Gastroesophageal sphincter (tissue), 3 donors: Measurements from ENCODE around the gene KIRREL3.

Experiments
- CTCF ChIP-seq, 4 experiments: fragments of 200-600 bp in 2 of 4; fragments of 450-650 bp in 2 of 4; sonication (generic) in 1 of 4; IDR thresholded peaks; one replicate each; pipeline ENCODE4 v1.5.1; 2017 to 2019; ENCODE audit warnings: antibody characterized with exemption in 4 of 4, mild to moderate bottlenecking in 2 of 4, moderate library complexity in 2 of 4
- POLR2AphosphoS5 ChIP-seq: sonication (generic); formaldehyde crosslinking; IDR thresholded peaks from one replicate; pipeline ENCODE4 v1.6.1; 2017; ENCODE audit warnings: antibody characterized with exemption

DNA sequence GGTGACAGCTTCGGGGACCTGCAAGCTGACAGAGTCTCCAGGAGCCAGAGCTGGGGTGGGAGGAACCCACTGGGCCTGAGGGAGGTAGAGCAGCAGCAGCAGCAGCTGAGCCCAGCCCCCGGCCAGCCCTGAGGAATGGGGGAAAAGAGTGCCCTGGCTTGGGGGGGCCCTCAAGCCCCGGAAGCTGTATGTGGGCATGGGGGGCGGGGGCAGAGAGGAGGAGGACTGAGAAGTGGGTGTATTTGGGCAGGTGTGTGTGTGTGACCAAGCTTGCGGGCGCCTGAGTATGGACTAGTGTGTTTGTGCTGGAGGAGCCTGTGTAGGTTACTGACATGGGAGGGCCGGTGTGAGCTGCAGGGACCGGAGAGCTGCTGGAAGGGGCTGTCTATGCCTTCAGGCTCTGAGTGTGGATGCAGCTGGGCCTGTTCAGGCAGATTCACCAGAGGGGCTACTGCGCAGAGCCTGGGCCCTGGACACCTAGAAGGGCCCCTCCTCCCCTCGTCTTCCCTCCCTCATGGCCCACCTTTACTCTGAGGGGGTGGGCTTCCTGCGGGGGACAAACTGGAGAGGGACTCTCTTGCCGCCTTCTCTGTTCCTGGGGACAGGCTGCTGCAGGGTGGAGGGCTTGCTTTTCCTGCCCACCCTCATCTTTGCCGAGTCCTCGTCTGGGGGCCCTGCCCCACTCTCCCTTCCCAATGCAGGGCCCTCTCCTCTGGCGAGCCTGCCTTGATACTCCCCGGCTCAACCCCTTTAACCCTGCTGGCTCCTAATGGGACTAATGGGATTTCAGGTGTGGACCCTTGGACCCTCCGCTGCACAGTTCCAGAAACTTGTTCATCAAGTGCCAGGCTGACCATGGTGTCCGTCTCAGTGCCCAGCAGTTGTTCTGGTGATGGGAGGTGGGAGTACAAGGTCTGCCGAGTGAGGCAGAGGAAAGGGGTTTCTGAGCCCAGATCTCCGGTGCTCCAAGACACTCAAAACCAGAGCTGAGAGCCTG, 616.9 kb downstream of the KIRREL3 start:
- TF ChIP-seq CTCF (IDR thresholded peaks at IDR 0.05) (no peak), POLR2AphosphoS5 (no peak)
